ENCODE results near the gene AGPAT3.

DNA sequence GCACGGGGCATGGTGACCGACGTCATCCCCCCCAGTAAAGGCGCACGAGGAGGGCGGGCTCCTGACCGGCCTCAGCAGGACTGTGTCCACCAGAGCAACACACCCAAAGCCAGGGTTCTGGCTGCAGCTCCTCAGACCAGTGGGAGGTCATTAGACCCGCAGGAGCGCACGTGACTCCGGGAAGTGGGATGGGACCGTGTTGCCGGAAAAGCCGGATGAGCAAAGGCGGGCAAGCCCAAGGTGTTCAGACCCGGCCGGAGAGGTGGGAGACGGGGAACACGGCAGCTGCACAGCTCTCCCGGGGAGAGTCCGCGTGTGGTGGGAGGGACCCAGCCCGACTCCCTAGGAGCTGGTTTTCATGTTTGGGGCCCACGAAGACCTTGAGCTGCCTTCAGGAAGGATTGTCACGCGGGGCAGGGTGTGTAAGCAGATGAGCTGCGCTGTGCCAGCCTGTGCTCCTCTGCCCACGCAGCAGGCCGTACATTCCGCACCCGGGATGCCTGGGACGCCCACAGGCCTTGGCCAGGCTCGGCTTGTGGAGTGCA, 126.5 kb downstream of the AGPAT3 start:
- no peak for TF ChIP-seq CTCF (IDR thresholded peaks at IDR 0.05)
- TF ChIP-seq POLR2A (IDR thresholded peaks at IDR 0.05; ENCODE audit: low read length): no peak
- TF ChIP-seq SREBF2 (IDR thresholded peaks at IDR 0.05): no peak
